Suprapubic skin (tissue), 4 donors: ENCODE data around the gene KRT33B. TPM values are rescaled to one million over a fixed set of nuclear protein-coding genes. Genes with fewer than 3 reads are reported as not detected.
"Not testable (repeated sequence)": the region's sequence is repeated elsewhere in the genome, so short reads cannot be mapped to it uniquely, and the experiment has no call there.

Experiments used
- DNase-seq, 2 donors: peaks; one replicate each; pipeline ENCODE4 v3.0.0-alpha.2; 2019; ENCODE audit warnings: low spot score in 2 of 2
- H3K27ac ChIP-seq: fragments of 200-600 bp; sonication (generic); one replicate; pipeline ENCODE4 v1.5.1; 2019
- H3K27me3 ChIP-seq: fragments of 200-600 bp; sonication (generic); one replicate; pipeline ENCODE4 v1.5.1; 2019
- H3K36me3 ChIP-seq: fragments of 200-600 bp; sonication (generic); one replicate; pipeline ENCODE4 v1.5.1; 2019
- H3K4me1 ChIP-seq: fragments of 200-600 bp; sonication (generic); one replicate; pipeline ENCODE4 v1.5.1; 2019
- H3K4me3 ChIP-seq: fragments of 200-600 bp; sonication (generic); one replicate; pipeline ENCODE4 v1.5.1; 2019; ENCODE audit warnings: mild to moderate bottlenecking
- H3K9me3 ChIP-seq: fragments of 200-600 bp; sonication (generic); one replicate; pipeline ENCODE4 v1.5.1; 2019
- CTCF ChIP-seq, 2 donors: fragments of 200-600 bp in 1 of 2; fragments of 450-650 bp in 1 of 2; sonication (generic) in 1 of 2; IDR thresholded peaks; one replicate each; pipeline ENCODE4 v1.5.1; 2016 to 2019; ENCODE audit warnings: antibody characterized with exemption in 2 of 2, mild to moderate bottlenecking in 1 of 2, moderate library complexity in 1 of 2
- EP300 ChIP-seq: sonication (generic); formaldehyde crosslinking; IDR thresholded peaks from one replicate; pipeline ENCODE4 v1.6.1; 2017; ENCODE audit warnings: antibody characterized with exemption
- POLR2A ChIP-seq, 2 donors: fragments of 450-650 bp; IDR thresholded peaks; one replicate each; pipeline ENCODE4 v1.6.1; 2017; ENCODE audit warnings: antibody characterized with exemption in 2 of 2, mild to moderate bottlenecking in 2 of 2, moderate library complexity in 2 of 2
- POLR2AphosphoS5 ChIP-seq, 3 donors: sonication (generic); formaldehyde crosslinking; IDR thresholded peaks; one replicate each; pipeline ENCODE4 v1.6.1; 2017; ENCODE audit warnings: antibody characterized with exemption in 3 of 3
- WGBS: methylation state at CpG from one replicate; pipeline ENCODE4 v1.1.5; 2018; 5-methylcytosine and 5-hydroxymethylcytosine counted together
- total RNA-seq, 4 donors: library from RNA; depleted of rRNA; stranded (reverse); fragments of >200 nt; gene quantifications; one replicate each; pipeline ENCODE4 v1.1.0, GENCODE V29; 2016

The KRT33B gene
- total RNA-seq, 4 donors from 2014 or later = 10.7 to 194 (median 27.9) TPM; not detected in 1

- peak within 1 kb of the TSS; percentile 59 for H3K27ac ChIP-seq
Measured at GRCh38 chr17:41396996-41397660, 27.5 kb upstream of the KRT33B start, which contains the start of gene KRT31. KRT31 (minus strand) TSS chr17:41397608; CDS start chr17:41397539, 69 bp downstream.

GRCh38 chr17:41396340-41396739, 26.7 kb upstream of the KRT33B start:
- H3K4me1 ChIP-seq = peaks cover 7% of the 10 kb centered on the region
- no peak for DNase-seq
- no peaks in the 10 kb centered on the region for H3K27me3 ChIP-seq
- 76% methylated on average over 7 of the region's 7 CpGs for WGBS
- no peaks in the 10 kb centered on the region for H3K9me3 ChIP-seq
- H3K36me3 ChIP-seq = no peaks in the 10 kb centered on the region
- TF ChIP-seq EP300 = no peak
- no peak for TF ChIP-seq POLR2AphosphoS5 (IDR thresholded peaks at IDR 0.05)
- no peak for TF ChIP-seq POLR2A (IDR thresholded peaks at IDR 0.05)
- no peak for TF ChIP-seq CTCF (IDR thresholded peaks at IDR 0.05)
- H3K27ac ChIP-seq = peak overlapping the region; percentile 59
- peak overlapping the region; percentile 14 for H3K4me3 ChIP-seq

More at GRCh38 chr17:41396996-41397660, 27.5 kb upstream of the KRT33B start, which contains the start of gene KRT31:
- TF ChIP-seq POLR2A (IDR thresholded peaks at IDR 0.05) = no peak
- no peak for TF ChIP-seq CTCF (IDR thresholded peaks at IDR 0.05)
- TF ChIP-seq POLR2AphosphoS5 (IDR thresholded peaks at IDR 0.05) = no peak
- TF ChIP-seq EP300 = no peak
- H3K36me3 ChIP-seq = no peaks in the 10 kb centered on the region
- H3K9me3 ChIP-seq = no peaks in the 10 kb centered on the region
- H3K4me1 ChIP-seq = peaks cover 7% of the 10 kb centered on the region
- no peak for DNase-seq
- H3K27me3 ChIP-seq = no peaks in the 10 kb centered on the region
- WGBS = 52% methylated on average over 11 of the region's 16 CpGs
- H3K4me3 ChIP-seq = peak within 1 kb of the TSS; percentile 14

- 46% methylated on average over 1 of the region's 1 CpG for WGBS
- H3K9me3 ChIP-seq = no peaks in the 10 kb centered on the region
- H3K27ac ChIP-seq = peak overlapping the region; percentile 54
- no peak for TF ChIP-seq EP300
- no peak for TF ChIP-seq POLR2AphosphoS5 (IDR thresholded peaks at IDR 0.05)
- TF ChIP-seq POLR2A (IDR thresholded peaks at IDR 0.05) = no peak
- no peak for TF ChIP-seq CTCF (IDR thresholded peaks at IDR 0.05)
- H3K27me3 ChIP-seq = no peaks in the 10 kb centered on the region
- H3K4me1 ChIP-seq = peaks cover 7% of the 10 kb centered on the region
- H3K36me3 ChIP-seq = no peaks in the 10 kb centered on the region
- H3K4me3 ChIP-seq = no peak overlapping the region
- DNase-seq = no peak
Measured at GRCh38 chr17:41395611-41396010, 26.0 kb upstream of the KRT33B start.

GRCh38 chr17:41395044-41395443, 25.4 kb upstream of the KRT33B start:
- peak overlapping the region; percentile 54 for H3K27ac ChIP-seq
- not testable (repeated sequence) for H3K9me3 ChIP-seq, DNase-seq, H3K36me3 ChIP-seq, H3K4me3 ChIP-seq, H3K27me3 ChIP-seq, H3K4me1 ChIP-seq
- WGBS = 85% methylated on average over 2 of the region's 12 CpGs

GRCh38 chr17:41394254-41394996, 24.8 kb upstream of the KRT33B start:
- Histone ChIP-seq H3K9me3 (no peaks in the 10 kb centered on the region), H3K4me3 (no peak overlapping the region), H3K36me3 (no peaks in the 10 kb centered on the region), H3K4me1 (peaks cover 7% of the 10 kb centered on the region), H3K27ac (peak overlapping the region; percentile 15), H3K27me3 (peaks cover 5% of the 10 kb centered on the region)
- DNase-seq = no peak
- TF ChIP-seq CTCF (IDR thresholded peaks at IDR 0.05) = no peak
- no peak for TF ChIP-seq POLR2A (IDR thresholded peaks at IDR 0.05)
- TF ChIP-seq EP300 = no peak
- no peak for TF ChIP-seq POLR2AphosphoS5 (IDR thresholded peaks at IDR 0.05)
- 73% methylated on average over 10 of the region's 10 CpGs for WGBS
